Naive thymus-derived CD8-positive, alpha-beta T cell (primary cell): Measurements from ENCODE around the gene GGT6. TPM values are rescaled to one million over a fixed set of nuclear protein-coding genes. Genes with fewer than 3 reads are reported as not detected.

Source experiments
- ATAC-seq, 2 donors: fragments of 150-1000 bp; cut with Tn5 transposase in 1 of 2; sonication (Bioruptor Pico), chemical (Tn5 transposase) in 1 of 2; 1 replicate in 1 of 2; 2 replicates in 1 of 2; pipeline ENCODE4 v1.10.0; 2021; ENCODE audit warnings: mild to moderate bottlenecking in 2 of 2, moderate library complexity in 2 of 2
- POLR2A ChIA-PET: fragments of 350-600 bp; sonication (Branson Sonifier 250); formaldehyde crosslinking; loops from one replicate; lab custom pipeline; 2021; ENCODE audit warnings: antibody characterized with exemption; lab: Charles Lee
- DNase-seq, 10 donors: peaks; one replicate each; pipeline versions ENCODE4 v3.0.0 to v3.0.0-alpha.2; 2020 to 2022
- H3K27ac Mint-ChIP-seq, 10 donors: one replicate each; pipeline ENCODE4 v1.8.0; 2020 to 2022; ENCODE audit warnings: mild to moderate bottlenecking in 10 of 10, mixed read lengths in 10 of 10, moderate library complexity in 4 of 10, inconsistent platforms in 1 of 10
- H3K27me3 Mint-ChIP-seq, 5 donors: one replicate each; pipeline ENCODE4 v1.8.0; 2021 to 2022; ENCODE audit warnings: mixed read lengths in 5 of 5
- H3K36me3 Mint-ChIP-seq, 3 donors: one replicate each; pipeline ENCODE4 v1.8.0; 2020 to 2022; ENCODE audit warnings: mixed read lengths in 3 of 3, mild to moderate bottlenecking in 2 of 3, inconsistent platforms in 1 of 3
- H3K4me1 Mint-ChIP-seq, 4 donors: one replicate each; pipeline ENCODE4 v1.8.0; 2021 to 2022; ENCODE audit warnings: mixed read lengths in 4 of 4
- H3K4me3 Mint-ChIP-seq, 10 donors: one replicate each; pipeline ENCODE4 v1.8.0; 2020 to 2022; ENCODE audit warnings: mild to moderate bottlenecking in 10 of 10, mixed read lengths in 10 of 10, moderate library complexity in 6 of 10, inconsistent platforms in 1 of 10
- H3K9me3 Mint-ChIP-seq, 9 donors: one replicate each; pipeline ENCODE4 v1.8.0; 2020 to 2022; ENCODE audit warnings: mixed read lengths in 9 of 9, mild to moderate bottlenecking in 3 of 9, inconsistent platforms in 1 of 9, moderate library complexity in 1 of 9
- polyA plus RNA-seq, 3 donors: library from polyadenylated mRNA; unstranded; fragments of 300-500 nt; fragmentation: Illumina TruSeq; gene quantifications; one replicate each; pipeline ENCODE4 v1.2.3, GENCODE V29; 2021
- total RNA-seq, 8 experiments: library from RNA in 2 of 8; stranded (reverse) in 2 of 8; gene quantifications; one replicate each; pipeline ENCODE4 v1.2.3 and lab custom pipeline; 2021 to 2026

GGT6 gene
- total and polyA plus RNA-seq, 5 experiments from 2014 or later, result not detected

- H3K36me3 Mint-ChIP-seq, result peaks cover 0 to 35% (median 5%) of the 10 kb centered on the region in 3 donors
- H3K9me3 Mint-ChIP-seq, result no peaks in the 10 kb centered on the region
- H3K4me1 Mint-ChIP-seq, result peaks cover 23 to 32% (median 30%) of the 10 kb centered on the region in 4 donors
- H3K27ac Mint-ChIP-seq, result peak within 1 kb of the TSS; percentile 86 to 99 (median 96)
- peaks cover 0 to 1% (median 0%) of the 10 kb centered on the region in 5 donors for H3K27me3 Mint-ChIP-seq
- peak within 1 kb of the TSS; percentile 85 to 97 (median 96) for H3K4me3 Mint-ChIP-seq
- ATAC-seq (peak; percentile 94 to 97), DNase-seq (peak; percentile 91 to 99 (median 94))
- POLR2A ChIA-PET, result interaction anchor here (0.8 to 2.6 kb wide), 12 partner anchors 9 to 412 kb away, joined by 3 to 8 read pairs (median 4); partner anchors contain the start of genes CYB5D2 and SPNS2
These were observed 5.2 kb downstream of the GGT6 start, which contains the start of gene MYBBP1A for GRCh38 chr17:4554997-4555799. Gene MYBBP1A, minus strand, starts transcription at chr17:4555384. Its CDS starts 60 bp downstream, at chr17:4555324.

GRCh38 chr17:4554441-4554996 is 5.9 kb downstream of the GGT6 start:
- H3K27ac Mint-ChIP-seq, result peak overlapping the region; percentile 86 to 99 (median 96)
- H3K27me3 Mint-ChIP-seq, result peaks cover 0 to 1% (median 0%) of the 10 kb centered on the region in 5 donors
- H3K4me1 Mint-ChIP-seq, result peaks cover 23 to 32% (median 30%) of the 10 kb centered on the region in 4 donors
- ATAC-seq (no peak), DNase-seq (peak in 1 of 10 donors; percentile 63)
- H3K4me3 Mint-ChIP-seq, result peak overlapping the region; percentile 85 to 97 (median 96)
- POLR2A ChIA-PET, result interaction anchor here (1.0 to 2.6 kb wide), 10 partner anchors 10 to 412 kb away, joined by 3 to 8 read pairs (median 4); partner anchors contain the start of genes CYB5D2 and SPNS2
- H3K9me3 Mint-ChIP-seq, result no peaks in the 10 kb centered on the region
- peaks cover 0 to 42% (median 5%) of the 10 kb centered on the region in 3 donors for H3K36me3 Mint-ChIP-seq

- POLR2A ChIA-PET, result interaction anchor here (1.3 to 1.8 kb wide), 3 partner anchors 12 to 67 kb away, joined by 4 to 8 read pairs (median 5); no protein-coding TSS in a partner anchor
- Mint-ChIP-seq H3K36me3 (peaks cover 0 to 48% (median 5%) of the 10 kb centered on the region in 3 donors), H3K4me3 (peak overlapping the region; percentile 60 to 97 (median 95)), H3K27ac (peak overlapping the region in 3 of 10 donors; percentile 29 to 79 (median 79)), H3K27me3 (peaks cover 0 to 1% (median 0%) of the 10 kb centered on the region in 5 donors), H3K4me1 (peaks cover 23 to 32% (median 30%) of the 10 kb centered on the region in 4 donors), H3K9me3 (no peaks in the 10 kb centered on the region)
- no peak for ATAC-seq
- peak in 1 of 10 donors; percentile 21 for DNase-seq
These were observed 6.7 kb downstream of the GGT6 start for GRCh38 chr17:4553669-4554068.

- Mint-ChIP-seq H3K27me3 (no peaks in the 10 kb centered on the region), H3K36me3 (peaks cover 0 to 59% (median 5%) of the 10 kb centered on the region in 3 donors), H3K27ac (peak overlapping the region in 1 of 10 donors; percentile 32), H3K9me3 (no peaks in the 10 kb centered on the region), H3K4me1 (peaks cover 21 to 32% (median 30%) of the 10 kb centered on the region in 4 donors), H3K4me3 (peak overlapping the region in 1 of 10 donors; percentile 69)
- POLR2A ChIA-PET, result interaction anchor here (0.7 kb wide), 1 partner anchor 198 kb away, joined by 3 read pairs; no protein-coding TSS in a partner anchor
- ATAC-seq (no peak), DNase-seq (peak in 1 of 10 donors; percentile 57)
These were observed 8.4 kb downstream of the GGT6 start for GRCh38 chr17:4551796-4552525.

DNA sequence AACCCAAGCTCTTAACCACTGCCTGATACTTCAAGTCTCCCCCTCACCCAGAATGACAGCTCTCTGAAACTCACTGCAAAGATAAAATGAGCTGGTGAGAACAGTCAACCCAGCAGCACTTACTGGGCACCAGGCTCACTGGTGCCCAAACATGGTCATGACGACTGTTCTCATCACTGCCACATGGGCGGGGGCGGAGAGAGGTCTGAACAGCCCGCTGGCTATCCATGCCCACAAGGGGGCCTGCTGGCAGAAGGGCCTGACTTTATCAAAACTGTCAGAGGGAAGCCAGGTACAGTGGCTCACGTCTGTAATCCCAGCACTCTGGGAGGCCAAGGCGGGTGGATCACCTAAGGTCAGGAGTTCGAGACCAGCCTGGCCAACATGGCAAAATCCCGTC is 9.2 kb downstream of the GGT6 start:
- Mint-ChIP-seq H3K4me1 (peaks cover 20 to 29% (median 27%) of the 10 kb centered on the region in 4 donors), H3K36me3 (peaks cover 0 to 67% (median 5%) of the 10 kb centered on the region in 3 donors), H3K27ac (no peak overlapping the region), H3K27me3 (no peaks in the 10 kb centered on the region), H3K4me3 (no peak overlapping the region), H3K9me3 (no peaks in the 10 kb centered on the region)
- ATAC-seq, result no peak
- POLR2A ChIA-PET, result interaction anchor here (0.7 kb wide), 2 partner anchors 197 to 735 kb away, joined by 3 read pairs; no protein-coding TSS in a partner anchor
- DNase-seq, result peak in 1 of 10 donors; percentile 43

GRCh38 chr17:4550534-4551039 is 9.8 kb downstream of the GGT6 start:
- no peaks in the 10 kb centered on the region for H3K9me3 Mint-ChIP-seq
- ATAC-seq, result no peak
- H3K27me3 Mint-ChIP-seq, result no peaks in the 10 kb centered on the region
- H3K4me3 Mint-ChIP-seq, result no peak overlapping the region
- POLR2A ChIA-PET, result no interaction called here
- peaks cover 14 to 24% (median 21%) of the 10 kb centered on the region in 4 donors for H3K4me1 Mint-ChIP-seq
- peak in 1 of 10 donors; percentile 55 for DNase-seq
- H3K36me3 Mint-ChIP-seq, result peaks cover 0 to 68% (median 5%) of the 10 kb centered on the region in 3 donors
- H3K27ac Mint-ChIP-seq, result no peak overlapping the region

DNA sequence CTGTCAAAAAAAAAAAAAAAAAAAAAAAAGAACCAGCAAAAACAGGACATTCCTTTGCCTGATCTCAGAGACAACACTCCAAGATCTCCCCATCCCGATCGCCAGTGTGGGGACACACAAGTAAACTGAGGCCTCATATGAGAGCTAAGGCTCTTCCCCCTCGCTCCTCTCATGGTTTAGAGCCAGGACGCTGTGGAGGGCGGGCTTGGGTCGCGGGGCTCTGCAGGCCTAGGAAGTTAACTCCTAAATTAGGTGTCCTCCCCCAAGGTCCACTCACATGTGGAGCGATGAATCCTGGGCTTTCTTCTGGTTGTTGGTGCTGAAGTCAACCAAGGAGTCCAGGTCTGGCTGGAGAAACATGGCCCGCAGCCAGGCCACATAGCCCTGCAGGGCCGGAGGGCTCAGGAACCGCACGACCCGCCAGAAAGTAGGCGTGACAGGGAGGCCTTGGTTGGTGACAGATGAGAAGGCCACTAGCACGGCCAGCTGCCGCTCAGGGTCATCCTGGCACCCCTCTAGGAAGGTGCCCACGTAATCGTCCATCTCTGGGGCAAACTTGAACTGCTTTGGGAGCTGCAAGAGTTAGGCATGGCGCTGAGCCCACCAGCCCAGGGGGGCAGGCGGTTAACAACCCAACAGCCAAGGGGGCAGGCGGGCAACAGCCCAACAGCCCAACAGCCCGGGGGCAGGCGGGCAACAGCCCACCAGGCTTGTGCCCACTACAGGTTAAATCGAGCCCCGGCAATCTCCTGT is 10.4 kb downstream of the GGT6 start:
- H3K4me3 Mint-ChIP-seq, result no peak overlapping the region
- POLR2A ChIA-PET, result no interaction called here
- no peaks in the 10 kb centered on the region for H3K9me3 Mint-ChIP-seq
- peak overlapping the region in 1 of 10 donors; percentile 40 for H3K27ac Mint-ChIP-seq
- H3K27me3 Mint-ChIP-seq, result no peaks in the 10 kb centered on the region
- DNase-seq, result peak in 1 of 10 donors; percentile 27
- H3K36me3 Mint-ChIP-seq, result peaks cover 0 to 67% (median 5%) of the 10 kb centered on the region in 3 donors
- no peak for ATAC-seq
- H3K4me1 Mint-ChIP-seq, result peaks cover 12 to 18% (median 15%) of the 10 kb centered on the region in 4 donors

- H3K27ac Mint-ChIP-seq, result no peak overlapping the region
- H3K9me3 Mint-ChIP-seq, result no peaks in the 10 kb centered on the region
- H3K36me3 Mint-ChIP-seq, result peaks cover 0 to 71% (median 5%) of the 10 kb centered on the region in 3 donors
- DNase-seq (peak in 1 of 10 donors; percentile 57), ATAC-seq (no peak)
- H3K4me3 Mint-ChIP-seq, result no peak overlapping the region
- no peaks in the 10 kb centered on the region for H3K27me3 Mint-ChIP-seq
- peaks cover 4 to 9% (median 5%) of the 10 kb centered on the region in 4 donors for H3K4me1 Mint-ChIP-seq
- POLR2A ChIA-PET, result no interaction called here
These were observed 11.5 kb downstream of the GGT6 start for GRCh38 chr17:4548721-4549531.

DNA sequence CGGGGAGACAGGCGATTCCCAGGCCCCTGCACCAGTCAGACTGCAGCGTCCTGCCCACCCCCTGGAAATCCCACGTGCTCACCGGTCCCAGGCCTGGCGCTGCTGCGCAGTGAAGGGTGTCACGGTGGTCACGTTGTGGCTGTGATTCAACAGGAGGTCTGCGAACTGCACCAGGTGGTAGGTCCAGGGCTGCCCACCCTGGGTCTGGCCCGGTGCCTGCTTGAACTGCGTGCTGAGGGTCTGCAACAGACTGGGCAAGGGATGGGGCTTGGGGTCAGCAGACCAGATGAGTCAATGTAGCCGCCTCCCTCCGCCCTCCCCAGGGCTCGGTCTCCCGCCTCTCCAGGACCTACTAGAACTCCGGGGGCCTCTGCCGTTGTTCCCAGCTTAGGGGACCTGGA is 12.3 kb downstream of the GGT6 start:
- H3K27ac Mint-ChIP-seq, result no peak overlapping the region
- no peak for ATAC-seq
- POLR2A ChIA-PET, result no interaction called here
- peaks cover 0 to 4% (median 1%) of the 10 kb centered on the region in 4 donors for H3K4me1 Mint-ChIP-seq
- no peaks in the 10 kb centered on the region for H3K27me3 Mint-ChIP-seq
- no peaks in the 10 kb centered on the region for H3K9me3 Mint-ChIP-seq
- H3K36me3 Mint-ChIP-seq, result peaks cover 0 to 68% (median 5%) of the 10 kb centered on the region in 3 donors
- no peak overlapping the region for H3K4me3 Mint-ChIP-seq
- no peak for DNase-seq

DNA sequence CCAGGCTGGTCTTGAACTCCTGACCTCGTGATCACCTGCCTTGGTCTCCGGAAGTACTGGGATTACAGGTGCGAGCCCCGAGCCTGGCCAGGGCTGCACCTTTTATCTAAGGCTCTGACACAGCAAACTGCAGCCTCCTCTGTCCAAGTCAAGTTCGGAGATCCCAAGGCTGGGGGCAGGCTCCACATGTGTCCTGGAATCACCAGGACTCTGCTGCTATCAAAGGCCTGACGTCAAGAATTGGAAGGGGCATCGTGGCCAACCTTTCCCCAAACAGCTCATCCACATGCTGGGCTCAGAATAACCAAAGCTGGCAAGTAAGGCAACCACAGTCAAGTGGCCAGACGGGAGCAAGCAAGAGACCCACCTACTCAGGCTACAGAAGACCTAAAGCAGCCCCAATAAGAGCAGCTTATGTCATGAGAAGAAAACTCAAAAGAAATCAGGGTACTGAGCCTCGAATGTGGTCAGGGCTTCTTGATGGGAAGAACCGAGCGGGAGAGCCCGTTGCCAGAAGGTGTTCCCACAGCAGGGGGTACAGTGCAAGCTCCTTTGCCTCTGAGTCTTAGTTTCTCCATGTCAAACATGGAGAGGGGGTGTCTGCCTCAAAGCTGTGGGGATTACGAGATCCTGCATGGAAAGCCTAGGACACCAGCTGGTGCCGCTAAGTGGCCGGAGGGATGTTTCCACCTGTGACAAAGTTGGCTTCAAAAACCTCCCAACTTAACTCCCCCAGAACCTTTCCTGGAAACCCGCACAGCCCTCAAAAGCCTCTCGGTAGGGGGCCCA is 13.1 kb downstream of the GGT6 start:
- POLR2A ChIA-PET, result interaction anchor here (0.7 kb wide), 1 partner anchor 489 kb away, joined by 5 read pairs; no protein-coding TSS in a partner anchor
- Mint-ChIP-seq H3K27me3 (no peaks in the 10 kb centered on the region), H3K9me3 (no peaks in the 10 kb centered on the region), H3K4me1 (peaks cover 0 to 5% (median 2%) of the 10 kb centered on the region in 4 donors), H3K36me3 (peaks cover 0 to 67% (median 5%) of the 10 kb centered on the region in 3 donors), H3K4me3 (no peak overlapping the region), H3K27ac (peak overlapping the region in 1 of 10 donors; percentile 40)
- ATAC-seq (no peak), DNase-seq (no peak)
